ENCODE data around the gene LAMB3.

Gene LAMB3

DNA sequence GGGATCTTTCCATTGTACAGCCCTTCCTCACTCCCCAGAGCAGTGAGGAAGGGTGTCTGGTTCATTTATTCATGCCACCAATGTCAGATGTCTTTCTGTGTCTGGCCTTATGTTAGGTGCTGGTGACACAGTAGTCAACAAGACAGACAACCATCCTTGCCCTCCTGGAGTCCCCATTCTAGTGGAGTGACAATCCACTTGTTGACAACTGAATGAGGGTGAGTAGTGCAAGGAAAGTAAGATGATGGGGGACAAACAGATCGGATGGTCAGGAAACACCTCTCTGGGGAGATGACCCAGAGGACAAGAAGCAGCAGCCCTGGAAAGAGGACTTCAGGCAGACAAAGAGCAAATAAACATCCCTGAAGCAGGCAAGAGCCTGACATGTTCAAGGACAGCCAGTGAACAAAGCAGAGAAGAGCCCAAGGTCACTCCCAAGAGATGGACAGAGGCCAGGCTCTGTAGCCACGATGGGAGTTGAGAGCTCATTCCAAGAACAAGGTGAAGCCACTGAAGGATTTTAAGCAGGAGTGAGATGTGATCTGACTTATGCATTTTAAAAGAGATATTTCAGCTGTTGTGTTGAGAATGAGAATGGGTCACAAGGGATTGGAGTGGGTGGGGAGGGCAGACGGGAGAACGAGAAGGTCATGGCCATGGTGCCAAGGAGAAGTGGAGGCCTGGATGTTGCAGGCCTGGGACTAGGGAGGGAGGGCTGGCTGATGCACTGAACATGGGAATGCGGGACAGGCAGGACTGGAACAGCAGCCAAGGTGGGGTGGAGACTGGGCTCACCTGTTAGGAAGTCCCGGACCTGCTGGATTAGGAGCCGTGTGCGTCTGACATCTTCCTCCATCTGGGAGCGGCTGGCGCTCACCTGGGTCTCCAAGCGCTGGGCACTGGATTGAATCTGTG lies 30.2 kb downstream of the LAMB3 start:
- H3K4me3 ChIP-seq (ENCODE audit: low read depth, low read length), result no peak overlapping the region
- TF ChIP-seq, protein P1, sequence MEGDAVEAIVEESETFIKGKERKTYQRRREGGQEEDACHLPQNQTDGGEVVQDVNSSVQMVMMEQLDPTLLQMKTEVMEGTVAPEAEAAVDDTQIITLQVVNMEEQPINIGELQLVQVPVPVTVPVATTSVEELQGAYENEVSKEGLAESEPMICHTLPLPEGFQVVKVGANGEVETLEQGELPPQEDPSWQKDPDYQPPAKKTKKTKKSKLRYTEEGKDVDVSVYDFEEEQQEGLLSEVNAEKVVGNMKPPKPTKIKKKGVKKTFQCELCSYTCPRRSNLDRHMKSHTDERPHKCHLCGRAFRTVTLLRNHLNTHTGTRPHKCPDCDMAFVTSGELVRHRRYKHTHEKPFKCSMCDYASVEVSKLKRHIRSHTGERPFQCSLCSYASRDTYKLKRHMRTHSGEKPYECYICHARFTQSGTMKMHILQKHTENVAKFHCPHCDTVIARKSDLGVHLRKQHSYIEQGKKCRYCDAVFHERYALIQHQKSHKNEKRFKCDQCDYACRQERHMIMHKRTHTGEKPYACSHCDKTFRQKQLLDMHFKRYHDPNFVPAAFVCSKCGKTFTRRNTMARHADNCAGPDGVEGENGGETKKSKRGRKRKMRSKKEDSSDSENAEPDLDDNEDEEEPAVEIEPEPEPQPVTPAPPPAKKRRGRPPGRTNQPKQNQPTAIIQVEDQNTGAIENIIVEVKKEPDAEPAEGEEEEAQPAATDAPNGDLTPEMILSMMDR (IDR thresholded peaks at IDR 0.05; ENCODE audit: low read depth, low read length), result no peak

DNA sequence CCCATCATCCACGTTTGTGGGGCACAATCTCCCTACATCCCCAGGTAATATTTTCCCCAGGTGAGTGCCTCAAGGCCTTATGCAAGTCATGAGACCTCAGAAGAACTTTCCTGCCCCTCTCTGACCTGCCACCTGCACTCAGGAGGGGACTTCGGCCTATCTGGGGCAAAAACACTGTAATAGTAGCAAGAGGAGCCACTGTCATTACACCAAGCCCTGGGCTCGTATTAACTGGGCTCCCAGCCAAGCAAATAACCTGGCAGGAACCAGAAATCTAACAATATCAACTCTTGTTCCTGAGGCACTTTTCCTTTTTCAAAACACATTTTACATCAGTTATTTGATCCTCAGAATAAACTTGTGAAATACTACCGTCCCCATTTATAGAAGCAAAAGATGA lies 30.9 kb downstream of the LAMB3 start:
- TF ChIP-seq, protein P1 (IDR thresholded peaks at IDR 0.05; ENCODE audit: low read depth, low read length), result no peak
- H3K4me3 ChIP-seq (ENCODE audit: low read depth, low read length), result no peak overlapping the region

DNA sequence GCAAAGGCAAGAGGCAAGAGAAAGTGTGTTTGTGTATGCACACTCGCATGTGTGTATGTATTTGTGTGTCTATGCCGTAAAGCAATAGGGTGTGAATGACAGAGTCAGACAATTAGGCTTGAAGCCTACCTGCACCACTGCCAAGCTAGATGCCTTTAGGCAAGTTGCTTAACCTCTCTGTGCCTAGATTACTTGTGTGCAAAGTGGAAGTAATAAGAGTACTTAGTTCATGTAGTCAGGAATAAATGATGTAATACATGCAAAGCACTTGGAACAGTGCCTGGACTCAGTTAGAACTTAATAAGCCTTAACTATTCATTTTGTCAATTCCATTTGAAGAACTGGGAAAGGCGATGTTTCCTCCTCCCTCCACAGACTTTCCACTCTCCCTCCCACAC lies 31.7 kb downstream of the LAMB3 start:
- H3K4me3 ChIP-seq (ENCODE audit: low read depth, low read length), result no peak overlapping the region
- TF ChIP-seq, protein P1 (IDR thresholded peaks at IDR 0.05; ENCODE audit: low read depth, low read length), result no peak

DNA sequence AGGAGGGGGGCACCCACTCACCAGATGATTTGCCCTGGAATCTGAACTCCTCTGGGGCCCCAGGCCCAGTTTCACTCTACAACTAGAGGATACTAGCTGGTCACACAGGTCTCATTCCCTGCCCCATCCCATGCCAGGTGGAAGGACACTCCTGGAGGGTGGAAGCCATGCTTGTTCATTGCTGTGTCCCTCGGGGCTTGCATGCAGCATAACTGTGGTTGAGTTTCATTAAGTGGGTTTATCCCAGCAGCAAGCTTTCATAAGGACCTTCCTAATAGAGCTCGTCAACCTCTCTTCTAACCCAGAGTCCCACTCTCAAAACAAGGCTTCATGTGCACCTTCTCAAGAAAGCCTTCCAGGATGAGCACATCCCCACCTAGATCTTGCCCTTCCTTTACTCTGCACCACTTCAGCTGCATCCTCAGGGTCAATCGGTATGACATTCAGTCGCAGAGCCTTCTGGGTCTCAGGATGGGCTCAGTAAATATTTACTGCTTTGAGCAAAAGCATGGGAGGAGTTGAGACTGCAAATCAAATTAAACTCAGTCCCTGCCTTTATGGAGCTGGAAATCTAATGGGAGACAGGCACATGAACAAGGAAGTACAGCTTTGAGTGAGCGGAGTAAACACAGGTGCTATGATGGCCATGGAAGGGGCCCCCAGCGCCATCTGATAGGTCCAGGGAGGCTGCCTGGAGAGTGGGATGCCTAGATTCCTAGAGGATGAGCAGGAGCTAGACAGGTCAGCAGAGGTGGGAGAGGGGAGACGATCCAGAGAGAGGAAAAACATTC lies 32.3 kb downstream of the LAMB3 start:
- TF ChIP-seq, protein P1 (IDR thresholded peaks at IDR 0.05; ENCODE audit: low read depth, low read length), result no peak
- H3K4me3 ChIP-seq (ENCODE audit: low read depth, low read length), result no peak overlapping the region

DNA sequence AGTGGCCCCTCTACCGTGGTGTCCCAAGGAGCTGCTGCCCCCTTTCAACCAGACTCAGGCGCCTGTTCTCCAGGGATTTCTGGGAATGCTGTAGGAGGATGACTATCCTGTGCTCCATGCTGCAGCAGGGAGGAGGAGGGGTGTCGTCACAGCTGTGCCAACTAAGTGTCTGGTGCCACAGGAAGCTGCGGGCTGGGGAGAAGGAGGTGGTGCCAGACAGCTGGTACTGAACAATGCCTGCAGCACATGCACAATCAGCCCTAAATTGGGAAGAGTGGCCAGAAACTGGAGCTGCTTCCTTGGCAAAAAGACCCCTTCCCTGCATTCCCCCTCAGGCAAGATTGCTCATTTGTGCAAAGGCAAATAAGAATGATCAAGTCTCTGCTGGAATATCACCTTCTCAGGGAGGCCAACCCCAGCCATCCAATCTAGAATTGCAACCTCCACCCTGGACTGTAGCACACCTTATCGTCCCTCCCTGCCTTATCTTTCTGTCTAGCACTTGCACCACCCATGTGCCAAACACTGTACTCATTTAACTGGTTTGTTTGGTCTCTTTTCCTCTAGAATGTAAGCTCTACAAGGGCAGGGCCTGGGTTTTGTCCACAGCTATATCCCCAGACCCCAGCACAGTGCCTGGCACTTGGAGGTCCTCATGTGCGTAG lies 33.3 kb downstream of the LAMB3 start:
- TF ChIP-seq, protein P1 (IDR thresholded peaks at IDR 0.05; ENCODE audit: low read depth, low read length), result no peak
- no peak overlapping the region for H3K4me3 ChIP-seq (ENCODE audit: low read depth, low read length)

DNA sequence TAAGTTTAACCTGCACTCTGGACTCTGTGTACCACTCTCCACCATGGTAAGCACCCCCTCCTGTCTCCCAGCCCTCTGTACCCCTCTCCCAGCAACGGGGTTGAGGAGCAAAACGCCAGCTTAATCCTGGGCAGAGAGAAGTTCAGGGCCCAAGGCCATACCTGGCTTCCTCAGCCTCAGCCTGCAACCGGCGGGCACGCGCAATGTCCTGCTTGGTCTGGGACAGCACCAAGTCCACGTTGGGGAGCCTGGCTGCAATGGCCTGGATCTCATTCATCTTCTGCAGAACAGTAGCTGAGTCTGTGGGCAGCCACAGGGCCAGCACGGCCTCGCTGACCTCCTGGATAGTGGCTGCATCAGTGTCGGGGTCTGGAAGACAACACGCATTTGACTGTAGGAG lies 33.9 kb downstream of the LAMB3 start:
- TF ChIP-seq, protein P1 (IDR thresholded peaks at IDR 0.05; ENCODE audit: low read depth, low read length), result no peak
- no peak overlapping the region for H3K4me3 ChIP-seq (ENCODE audit: low read depth, low read length)
